Adipocyte (in vitro differentiated cells): ENCODE measurements around the gene PHACTR3.
"Not testable (repeated sequence)": the region's sequence is repeated elsewhere in the genome, so short reads cannot be mapped to it uniquely, and the experiment has no call there.

Experiments used
- DNase-seq: peaks from one replicate; pipeline ENCODE4 v3.0.0-alpha.2; 2015; ENCODE audit warnings: low read depth
- H3K27me3 ChIP-seq: replicated peaks from 2 replicates; pipeline ENCODE4 v1.7.0; 2013; ENCODE audit warnings: mild to moderate bottlenecking, low read length, moderate library complexity; ENCODE audit not compliant: control insufficient read depth, insufficient read depth
- H3K36me3 ChIP-seq: 2 replicates; pipeline ENCODE4 v1.7.0; 2013; ENCODE audit warnings: low read length, mild to moderate bottlenecking, moderate library complexity; ENCODE audit not compliant: control insufficient read depth, insufficient read depth, severe bottlenecking
- H3K4me1 ChIP-seq: 2 replicates; pipeline ENCODE4 v1.7.0; 2013; ENCODE audit warnings: mild to moderate bottlenecking, low read length, moderate library complexity; ENCODE audit not compliant: control insufficient read depth, insufficient read depth
- H3K4me3 ChIP-seq: 2 replicates; pipeline ENCODE4 v1.7.0; 2013; ENCODE audit warnings: mild to moderate bottlenecking, low read length, moderate library complexity
- H3K9ac ChIP-seq: 2 replicates; pipeline ENCODE4 v1.7.0; 2013; ENCODE audit warnings: mild to moderate bottlenecking, low read length, moderate library complexity
- H3K9me3 ChIP-seq: 2 replicates; pipeline ENCODE4 v1.7.0; 2013; ENCODE audit warnings: mild to moderate bottlenecking, low read length, moderate library complexity; ENCODE audit not compliant: control insufficient read depth

Gene PHACTR3

DNA sequence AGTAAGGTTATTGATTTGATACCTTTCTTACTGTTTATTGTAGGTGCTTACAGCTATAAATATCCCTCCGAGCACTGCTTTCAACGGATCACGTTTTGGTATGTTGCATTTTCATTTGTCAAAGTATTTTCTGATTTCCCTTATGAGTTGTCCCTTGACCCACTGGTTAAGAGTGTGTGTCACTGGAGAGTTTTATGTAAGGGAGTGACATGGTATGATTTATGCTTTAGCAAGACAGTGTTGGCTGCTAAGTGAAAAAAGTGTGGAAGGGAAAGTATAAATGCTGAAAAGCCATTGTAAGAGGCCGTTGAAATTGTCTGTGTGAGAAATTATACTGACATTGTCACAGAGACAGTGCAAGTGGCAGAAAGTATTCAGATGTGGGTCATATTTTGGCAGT, 257.1 kb downstream of the PHACTR3 start:
- no peaks in the 10 kb centered on the region for H3K27me3 ChIP-seq
- no peaks in the 10 kb centered on the region for H3K4me1 ChIP-seq
- peaks cover 19% of the 10 kb centered on the region for H3K9me3 ChIP-seq
- DNase-seq = no peak
- H3K36me3 ChIP-seq = no peaks in the 10 kb centered on the region
- no peak overlapping the region for H3K9ac ChIP-seq
- no peak overlapping the region for H3K4me3 ChIP-seq

DNA sequence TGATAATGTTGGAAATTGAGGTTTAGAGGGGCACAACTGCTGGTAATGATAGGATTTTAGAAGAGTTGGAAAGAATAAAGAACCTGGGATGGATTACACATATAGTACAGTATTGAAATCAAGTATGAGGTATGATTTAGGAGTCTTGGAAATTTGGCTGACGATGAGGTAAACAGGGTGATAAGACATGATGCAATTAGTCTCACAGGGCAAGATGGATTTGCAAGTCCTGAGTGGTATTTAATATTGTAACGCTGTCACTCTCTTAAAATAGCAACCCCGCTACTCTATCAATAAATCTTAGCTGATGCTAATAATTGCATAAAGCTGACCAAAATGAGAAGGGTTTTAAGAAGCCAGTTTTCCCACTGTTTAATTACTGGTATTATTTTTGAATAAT, 258.7 kb downstream of the PHACTR3 start:
- Histone ChIP-seq H3K27me3 (no peaks in the 10 kb centered on the region), H3K4me1 (no peaks in the 10 kb centered on the region), H3K4me3 (no peak overlapping the region), H3K9ac (no peak overlapping the region), H3K9me3 (peaks cover 15% of the 10 kb centered on the region), H3K36me3 (no peaks in the 10 kb centered on the region)
- DNase-seq = no peak

DNA sequence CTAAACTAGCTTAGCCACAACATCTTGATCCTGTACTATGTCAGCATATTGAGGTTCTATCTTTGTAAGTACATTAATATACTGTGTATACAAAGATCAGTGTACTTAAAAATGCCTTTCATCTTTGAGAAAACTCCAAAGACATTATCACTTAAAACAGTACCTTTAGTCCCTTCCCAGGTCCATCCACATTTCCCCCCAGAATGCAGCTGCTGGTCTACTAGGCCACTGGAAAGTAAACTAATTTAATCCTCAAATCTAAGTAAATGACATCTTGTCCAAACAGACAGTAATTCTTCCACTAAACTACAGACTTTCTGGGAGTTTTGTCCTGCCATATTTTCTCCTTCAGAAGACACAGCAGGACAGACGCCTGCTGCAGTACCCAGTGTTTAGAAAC, 260.4 kb downstream of the PHACTR3 start:
- no peaks in the 10 kb centered on the region for H3K9me3 ChIP-seq
- DNase-seq = no peak
- no peaks in the 10 kb centered on the region for H3K36me3 ChIP-seq
- H3K27me3 ChIP-seq = no peaks in the 10 kb centered on the region
- no peak overlapping the region for H3K4me3 ChIP-seq
- H3K4me1 ChIP-seq = no peaks in the 10 kb centered on the region
- no peak overlapping the region for H3K9ac ChIP-seq

DNA sequence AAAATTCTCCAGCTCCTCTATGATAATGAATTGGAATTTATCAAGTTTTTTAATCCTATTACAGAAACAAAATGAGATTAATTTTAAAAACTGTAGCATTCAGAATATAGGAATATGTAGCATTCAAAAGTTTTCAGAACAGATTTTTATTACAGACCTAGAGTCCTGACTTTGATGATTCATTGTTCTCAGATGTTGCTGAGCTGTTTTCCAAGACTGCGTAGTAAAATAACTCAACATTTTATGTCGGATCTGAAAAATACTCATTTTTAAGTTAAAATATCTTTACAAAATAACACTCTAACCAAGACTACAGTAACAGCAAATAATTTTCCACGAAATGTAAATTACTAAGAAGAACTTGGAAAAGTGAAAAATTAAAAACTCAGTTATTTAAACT, 262.0 kb downstream of the PHACTR3 start:
- Histone ChIP-seq H3K9me3 (no peaks in the 10 kb centered on the region), H3K27me3 (no peaks in the 10 kb centered on the region), H3K36me3 (no peaks in the 10 kb centered on the region), H3K9ac (no peak overlapping the region), H3K4me3 (no peak overlapping the region), H3K4me1 (no peaks in the 10 kb centered on the region)
- peak; percentile 18 for DNase-seq

DNA sequence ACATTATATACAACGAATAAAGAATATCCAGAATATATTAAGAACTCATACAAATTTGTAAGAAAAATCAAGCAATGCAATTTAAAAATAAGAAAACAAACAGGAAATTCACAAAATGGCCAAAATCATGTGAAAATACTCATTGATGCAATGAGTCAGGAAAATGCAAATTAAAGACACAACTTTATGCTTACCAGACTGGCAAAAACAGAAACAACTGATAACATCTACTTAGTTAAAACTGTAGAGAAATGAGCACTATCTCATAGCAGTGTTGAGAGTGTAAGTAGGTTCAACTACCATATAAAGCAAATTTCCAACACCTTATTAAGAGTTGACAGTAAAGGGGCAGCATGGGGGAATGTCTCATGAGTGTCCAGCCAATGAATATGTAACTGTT, 266.8 kb downstream of the PHACTR3 start:
- Histone ChIP-seq H3K27me3 (no peaks in the 10 kb centered on the region), H3K36me3 (no peaks in the 10 kb centered on the region), H3K9ac (no peak overlapping the region), H3K9me3 (no peaks in the 10 kb centered on the region), H3K4me3 (no peak overlapping the region), H3K4me1 (no peaks in the 10 kb centered on the region)
- DNase-seq = no peak

DNA sequence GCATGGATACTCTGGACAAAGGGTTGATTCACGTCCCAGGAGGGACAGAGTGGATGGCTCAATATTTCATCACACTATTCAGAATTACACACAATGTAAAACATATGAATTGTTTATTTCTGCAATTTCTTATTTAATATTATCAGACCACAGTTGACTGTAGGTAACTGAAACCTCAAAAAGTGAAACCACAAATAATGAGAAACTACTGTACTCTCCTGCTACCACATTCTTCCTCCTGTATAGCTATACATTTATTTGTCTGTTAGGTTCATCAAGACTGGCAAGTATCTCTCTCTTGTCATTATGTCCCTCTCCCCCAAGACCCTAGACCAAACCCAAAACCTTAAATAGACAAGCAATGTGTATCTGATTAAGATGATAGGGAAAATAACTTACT, 269.1 kb downstream of the PHACTR3 start:
- Histone ChIP-seq H3K36me3 (no peaks in the 10 kb centered on the region), H3K27me3 (no peaks in the 10 kb centered on the region), H3K9ac (no peak overlapping the region), H3K4me3 (no peak overlapping the region), H3K9me3 (no peaks in the 10 kb centered on the region), H3K4me1 (no peaks in the 10 kb centered on the region)
- DNase-seq = no peak

DNA sequence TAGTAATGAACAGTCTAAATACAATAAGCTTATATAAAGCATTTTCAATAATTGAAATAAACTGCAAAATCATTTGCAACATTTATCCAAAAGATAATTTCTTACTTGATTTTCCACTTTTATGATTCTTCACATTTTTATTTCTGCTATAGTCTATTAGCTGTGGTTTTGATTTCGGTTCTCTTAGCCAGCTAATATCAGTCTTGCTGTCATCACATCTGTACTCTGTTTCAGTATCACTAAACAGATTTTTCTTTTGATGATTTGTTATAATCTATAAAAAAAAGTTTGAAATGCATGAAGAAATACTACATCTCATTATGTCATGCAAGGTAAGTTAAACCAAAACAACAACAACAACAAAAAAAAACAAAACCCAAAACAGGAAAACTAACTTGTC, 275.9 kb downstream of the PHACTR3 start:
- DNase-seq = no peak
- Histone ChIP-seq H3K9ac (no peak overlapping the region), H3K4me3 (no peak overlapping the region), H3K9me3 (no peaks in the 10 kb centered on the region), H3K36me3 (no peaks in the 10 kb centered on the region), H3K4me1 (no peaks in the 10 kb centered on the region), H3K27me3 (no peaks in the 10 kb centered on the region)

DNA sequence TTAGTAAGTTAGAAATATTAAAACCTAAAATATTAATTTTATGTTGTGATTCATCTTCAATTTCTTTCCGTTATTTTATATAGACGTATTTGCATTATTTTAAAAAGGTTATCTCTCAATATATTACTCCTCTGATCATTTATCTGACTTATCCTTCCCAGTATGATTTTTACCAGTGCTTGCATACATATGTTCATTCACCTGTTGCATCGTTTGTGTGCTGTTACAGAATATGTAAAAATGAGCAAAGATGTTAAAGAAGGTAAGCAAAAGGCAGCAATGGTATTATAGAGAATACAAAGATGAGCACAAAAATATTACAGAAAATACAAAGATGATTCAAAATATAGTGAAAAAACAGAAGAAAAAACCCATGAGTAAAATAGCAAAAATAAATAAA, 280.2 kb downstream of the PHACTR3 start:
- Histone ChIP-seq H3K4me3 (no peak overlapping the region), H3K9me3 (no peaks in the 10 kb centered on the region)
- DNase-seq = no peak

DNA sequence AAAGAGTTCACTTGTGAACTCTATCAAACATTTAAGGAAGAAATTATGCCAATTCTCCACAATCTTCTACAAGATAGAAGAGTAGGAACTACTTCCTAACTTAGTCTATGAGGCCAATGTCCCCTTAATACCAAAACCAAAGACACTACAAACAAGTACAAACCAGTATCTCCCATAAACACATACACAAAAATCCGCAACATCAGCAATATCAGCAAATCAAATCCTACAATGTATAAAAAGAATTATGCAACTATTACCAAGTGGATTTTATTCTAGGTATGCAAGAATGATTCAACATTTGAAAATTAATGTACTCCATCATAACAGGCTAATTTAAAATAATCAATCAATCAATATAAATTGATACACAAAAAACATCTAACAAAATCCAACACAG, 283.7 kb downstream of the PHACTR3 start:
- Histone ChIP-seq H3K4me1 (no peaks in the 10 kb centered on the region), H3K27me3 (no peaks in the 10 kb centered on the region), H3K4me3 (no peak overlapping the region), H3K9ac (no peak overlapping the region), H3K36me3 (no peaks in the 10 kb centered on the region), H3K9me3 (no peaks in the 10 kb centered on the region)
- DNase-seq = no peak

More for the DNA sequence above, 280.2 kb downstream of the PHACTR3 start:
- Histone ChIP-seq H3K27me3 (no peaks in the 10 kb centered on the region), H3K4me1 (no peaks in the 10 kb centered on the region), H3K36me3 (no peaks in the 10 kb centered on the region), H3K9ac (no peak overlapping the region)

DNA sequence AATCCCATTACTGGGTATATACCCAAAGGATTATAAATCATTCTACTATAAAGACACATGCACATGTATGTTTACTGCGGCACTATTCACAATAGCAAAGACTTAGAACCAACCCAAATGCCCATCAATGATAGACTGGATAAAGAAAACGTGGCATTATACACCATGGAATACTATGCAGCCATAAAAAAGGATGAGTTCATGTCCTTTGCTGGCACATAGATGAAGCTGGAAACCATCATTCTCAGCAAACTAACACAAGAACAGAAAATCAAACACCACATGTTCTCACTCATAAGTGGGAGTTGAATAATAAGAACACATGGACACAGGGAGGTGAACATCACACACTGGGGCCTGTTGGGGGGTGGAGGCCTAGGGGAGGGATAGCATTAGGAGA, 285.7 kb downstream of the PHACTR3 start:
- not testable (repeated sequence) for H3K27me3 ChIP-seq, H3K4me1 ChIP-seq, DNase-seq, H3K9me3 ChIP-seq, H3K9ac ChIP-seq, H3K4me3 ChIP-seq, H3K36me3 ChIP-seq

DNA sequence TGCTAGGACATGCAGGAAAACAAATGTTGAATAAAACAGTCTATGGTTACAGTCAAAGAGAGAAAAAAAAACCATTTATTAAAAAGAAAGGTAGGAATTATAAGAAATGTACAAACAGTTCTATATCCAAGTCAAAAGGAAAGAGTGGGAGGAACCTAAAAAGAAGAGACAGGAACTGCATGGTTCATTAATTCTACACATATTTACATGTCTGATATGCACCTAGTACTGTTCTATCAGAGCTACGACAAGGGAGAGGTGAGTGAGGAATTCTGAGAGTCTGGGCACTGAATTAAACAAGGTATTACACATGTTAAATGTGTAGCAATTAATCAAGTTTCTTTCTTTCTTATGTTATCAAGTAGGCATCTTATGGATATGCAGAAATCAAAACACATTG, 287.2 kb downstream of the PHACTR3 start:
- no peaks in the 10 kb centered on the region for H3K4me1 ChIP-seq
- H3K9ac ChIP-seq = no peak overlapping the region
- no peaks in the 10 kb centered on the region for H3K36me3 ChIP-seq
- H3K27me3 ChIP-seq = no peaks in the 10 kb centered on the region
- no peaks in the 10 kb centered on the region for H3K9me3 ChIP-seq
- no peak for DNase-seq
- no peak overlapping the region for H3K4me3 ChIP-seq

DNA sequence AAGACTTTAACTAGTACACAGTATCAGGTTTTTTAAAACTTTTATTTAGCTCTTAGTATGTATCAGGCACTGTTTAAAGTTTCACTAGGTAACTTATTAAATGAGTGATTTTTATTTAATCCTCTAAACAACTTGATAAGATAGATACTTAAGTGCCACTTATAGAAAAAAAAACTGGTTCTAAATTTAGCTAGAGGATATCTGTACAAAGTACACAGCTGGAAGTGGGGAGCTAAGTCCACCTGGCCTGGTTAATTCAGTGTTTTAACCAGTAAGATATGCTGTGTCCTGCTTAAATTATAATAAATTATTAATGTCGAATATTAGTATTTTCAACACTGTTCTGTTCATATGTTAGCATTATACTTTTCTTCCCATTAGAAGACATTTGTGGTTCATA, 291.6 kb downstream of the PHACTR3 start:
- Histone ChIP-seq H3K4me1 (no peaks in the 10 kb centered on the region), H3K27me3 (no peaks in the 10 kb centered on the region), H3K4me3 (no peak overlapping the region), H3K9me3 (no peaks in the 10 kb centered on the region), H3K36me3 (no peaks in the 10 kb centered on the region), H3K9ac (no peak overlapping the region)
- DNase-seq = no peak
